ENCODE data around the gene WDR53.
"Not testable (repeated sequence)": the region's sequence is repeated elsewhere in the genome, so short reads cannot be mapped to it uniquely, and the experiment has no call there.

The WDR53 gene

DNA sequence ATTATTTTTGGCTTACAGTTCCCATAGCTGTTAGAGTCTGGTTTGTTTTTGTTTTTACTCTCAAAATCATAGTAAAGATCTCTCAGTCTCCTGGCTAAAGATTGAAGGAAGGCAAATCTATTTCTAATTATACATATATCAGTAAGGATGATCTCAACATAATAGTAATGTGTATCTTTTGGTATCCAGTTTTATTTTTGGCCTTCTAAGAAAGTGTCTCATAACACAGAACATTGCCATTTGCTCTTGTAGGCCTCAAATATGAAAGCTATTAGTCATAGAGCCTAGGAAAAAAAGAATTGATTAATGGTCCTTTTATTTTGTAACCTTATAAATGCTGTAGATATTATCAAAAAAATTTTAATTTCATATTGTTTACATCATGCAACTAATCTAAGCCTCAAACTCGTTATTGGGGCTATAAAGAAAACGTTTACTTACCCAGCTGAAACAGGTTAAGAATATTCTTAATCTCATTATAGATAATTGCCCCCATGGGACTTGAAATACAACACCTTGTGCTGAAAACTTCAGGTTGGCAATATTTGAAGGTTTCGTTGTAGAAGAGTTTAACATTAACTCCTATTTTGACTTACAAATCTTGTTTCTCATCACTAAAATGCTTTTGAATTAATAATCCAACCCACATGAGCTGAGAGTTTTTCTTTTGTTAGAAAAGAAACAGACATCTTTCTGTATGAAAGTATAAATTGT lies 16.8 kb upstream of the WDR53 start:
- Histone ChIP-seq H3K4me3 (ENCODE audit: severe bottlenecking) (no peak overlapping the region), H3K36me3 (ENCODE audit: low read depth) (peaks cover 59% of the 10 kb centered on the region), H3K9me3 (ENCODE audit: severe bottlenecking) (no peaks in the 10 kb centered on the region), H3K27ac (ENCODE audit: poor library complexity, severe bottlenecking) (no peak overlapping the region), H3K4me1 (ENCODE audit: insufficient read depth, poor library complexity, severe bottlenecking) (no peaks in the 10 kb centered on the region), H3K27me3 (ENCODE audit: insufficient read depth, poor library complexity, severe bottlenecking) (no peaks in the 10 kb centered on the region)
- no peak for DNase-seq (ENCODE audit: low spot score)
- TF ChIP-seq, protein P1, sequence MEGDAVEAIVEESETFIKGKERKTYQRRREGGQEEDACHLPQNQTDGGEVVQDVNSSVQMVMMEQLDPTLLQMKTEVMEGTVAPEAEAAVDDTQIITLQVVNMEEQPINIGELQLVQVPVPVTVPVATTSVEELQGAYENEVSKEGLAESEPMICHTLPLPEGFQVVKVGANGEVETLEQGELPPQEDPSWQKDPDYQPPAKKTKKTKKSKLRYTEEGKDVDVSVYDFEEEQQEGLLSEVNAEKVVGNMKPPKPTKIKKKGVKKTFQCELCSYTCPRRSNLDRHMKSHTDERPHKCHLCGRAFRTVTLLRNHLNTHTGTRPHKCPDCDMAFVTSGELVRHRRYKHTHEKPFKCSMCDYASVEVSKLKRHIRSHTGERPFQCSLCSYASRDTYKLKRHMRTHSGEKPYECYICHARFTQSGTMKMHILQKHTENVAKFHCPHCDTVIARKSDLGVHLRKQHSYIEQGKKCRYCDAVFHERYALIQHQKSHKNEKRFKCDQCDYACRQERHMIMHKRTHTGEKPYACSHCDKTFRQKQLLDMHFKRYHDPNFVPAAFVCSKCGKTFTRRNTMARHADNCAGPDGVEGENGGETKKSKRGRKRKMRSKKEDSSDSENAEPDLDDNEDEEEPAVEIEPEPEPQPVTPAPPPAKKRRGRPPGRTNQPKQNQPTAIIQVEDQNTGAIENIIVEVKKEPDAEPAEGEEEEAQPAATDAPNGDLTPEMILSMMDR (IDR thresholded peaks at IDR 0.05; ENCODE audit: poor library complexity, severe bottlenecking) = no peak
- ATAC-seq (ENCODE audit: low read depth) = no peak

DNA sequence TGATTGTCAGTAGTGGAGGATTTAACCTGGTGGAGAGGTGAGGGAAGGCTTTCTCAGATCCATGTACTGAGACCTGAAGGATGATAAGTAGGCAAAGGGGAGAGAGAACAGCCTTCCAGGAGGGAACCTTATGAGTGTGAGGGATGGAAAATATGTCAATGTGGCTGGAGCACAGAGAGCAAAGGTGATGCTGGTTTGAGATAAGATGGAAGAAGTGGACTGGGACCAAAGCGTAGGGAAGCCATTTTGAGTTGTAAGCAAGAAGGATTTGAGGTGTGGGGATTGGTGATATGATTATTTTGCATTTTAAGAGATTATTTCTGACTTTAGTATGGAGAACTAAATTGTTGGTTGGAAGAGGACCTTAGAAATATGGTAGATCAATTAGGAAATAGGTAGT lies 4.0 kb upstream of the WDR53 start:
- Histone ChIP-seq H3K9me3 (ENCODE audit: severe bottlenecking) (no peaks in the 10 kb centered on the region), H3K36me3 (ENCODE audit: low read depth) (peaks cover 23% of the 10 kb centered on the region), H3K27me3 (ENCODE audit: insufficient read depth, poor library complexity, severe bottlenecking) (no peaks in the 10 kb centered on the region), H3K4me1 (ENCODE audit: insufficient read depth, poor library complexity, severe bottlenecking) (peaks cover 10% of the 10 kb centered on the region), H3K27ac (ENCODE audit: poor library complexity, severe bottlenecking) (no peak overlapping the region), H3K4me3 (ENCODE audit: severe bottlenecking) (no peak overlapping the region)
- TF ChIP-seq, protein P1 (IDR thresholded peaks at IDR 0.05; ENCODE audit: poor library complexity, severe bottlenecking) = no peak
- ATAC-seq (ENCODE audit: low read depth) = no peak
- no peak for DNase-seq (ENCODE audit: low spot score)

DNA sequence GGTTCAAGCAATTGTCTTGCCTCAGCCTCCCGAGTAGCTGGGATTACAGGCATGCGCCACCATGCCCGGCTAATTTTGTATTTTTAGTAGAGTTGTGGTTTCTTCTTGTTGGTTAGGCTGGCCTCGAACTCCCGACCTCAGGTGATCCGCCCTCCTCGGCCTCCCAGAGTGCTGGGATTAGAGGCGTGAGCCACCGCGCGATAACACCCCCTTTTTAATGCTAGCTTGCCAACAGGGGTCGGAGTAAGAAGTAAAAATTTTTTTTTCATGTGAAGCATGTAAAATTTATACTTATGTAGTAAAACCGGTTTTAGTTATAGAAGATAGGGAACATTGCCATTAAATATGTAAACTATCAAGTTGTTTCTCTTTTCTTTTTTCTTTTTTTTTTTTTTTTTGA lies 2.0 kb upstream of the WDR53 start:
- Histone ChIP-seq H3K4me1 (ENCODE audit: insufficient read depth, poor library complexity, severe bottlenecking) (peaks cover 16% of the 10 kb centered on the region), H3K36me3 (ENCODE audit: low read depth) (peaks cover 22% of the 10 kb centered on the region)
- not testable (repeated sequence) for H3K27me3 ChIP-seq (ENCODE audit: insufficient read depth, poor library complexity, severe bottlenecking); H3K4me3 ChIP-seq (ENCODE audit: severe bottlenecking); ATAC-seq (ENCODE audit: low read depth); H3K9me3 ChIP-seq (ENCODE audit: severe bottlenecking); H3K27ac ChIP-seq (ENCODE audit: poor library complexity, severe bottlenecking); DNase-seq (ENCODE audit: low spot score)

DNA sequence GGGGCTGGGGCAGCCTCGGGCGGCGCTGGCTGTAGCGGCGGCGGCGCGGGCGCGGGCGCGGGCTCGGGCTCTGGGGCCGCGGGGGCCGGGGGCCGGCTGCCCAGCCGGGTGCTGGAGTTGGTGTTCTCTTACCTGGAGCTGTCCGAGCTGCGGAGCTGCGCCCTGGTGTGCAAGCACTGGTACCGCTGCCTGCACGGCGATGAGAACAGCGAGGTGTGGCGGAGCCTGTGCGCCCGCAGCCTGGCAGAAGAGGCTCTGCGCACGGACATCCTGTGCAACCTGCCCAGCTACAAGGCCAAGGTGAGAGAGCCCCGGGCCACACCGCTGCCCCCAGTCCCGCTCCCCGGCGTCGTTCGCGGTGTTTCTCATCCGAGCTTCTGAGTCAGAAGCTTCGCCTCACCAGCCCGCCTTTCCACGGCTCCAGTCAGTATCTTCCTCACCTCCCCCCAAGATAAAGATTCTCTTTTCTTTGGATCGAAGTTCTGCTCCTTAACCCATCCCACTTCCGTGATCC lies 706 bp upstream of the WDR53 start:
- no peaks in the 10 kb centered on the region for H3K27me3 ChIP-seq (ENCODE audit: insufficient read depth, poor library complexity, severe bottlenecking)

DNA sequence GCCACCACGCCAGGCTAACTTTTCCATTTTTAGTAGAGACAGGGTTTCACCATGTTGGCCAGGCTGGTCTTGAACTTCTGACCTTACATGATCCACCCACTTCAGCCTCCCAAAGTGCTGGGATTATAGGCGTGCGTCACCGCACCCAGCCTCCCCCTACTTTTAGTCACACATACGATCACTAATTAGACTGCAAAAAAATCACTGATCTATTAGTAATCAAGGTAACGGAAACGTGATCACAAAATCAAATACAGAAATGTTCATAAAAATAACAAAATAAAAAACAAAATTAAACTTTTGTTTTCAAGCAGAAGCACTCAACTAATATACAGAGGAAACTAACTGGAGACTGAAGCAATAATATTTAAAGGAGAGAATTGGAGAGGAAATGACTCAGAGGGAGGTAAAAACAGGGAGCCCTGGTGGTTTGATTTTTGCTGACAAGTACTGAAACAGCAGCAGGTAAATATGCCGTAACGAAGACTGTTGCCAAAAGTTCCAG lies 4.6 kb downstream of the WDR53 start:
- Histone ChIP-seq H3K36me3 (ENCODE audit: low read depth) (peaks cover 23% of the 10 kb centered on the region), H3K9me3 (ENCODE audit: severe bottlenecking) (no peaks in the 10 kb centered on the region), H3K4me3 (ENCODE audit: severe bottlenecking) (no peak overlapping the region), H3K27ac (ENCODE audit: poor library complexity, severe bottlenecking) (peak overlapping the region; percentile 83), H3K4me1 (ENCODE audit: insufficient read depth, poor library complexity, severe bottlenecking) (peaks cover 22% of the 10 kb centered on the region), H3K27me3 (ENCODE audit: insufficient read depth, poor library complexity, severe bottlenecking) (no peaks in the 10 kb centered on the region)
- TF ChIP-seq, protein P1 (IDR thresholded peaks at IDR 0.05; ENCODE audit: poor library complexity, severe bottlenecking) = no peak
- DNase-seq (ENCODE audit: low spot score) = no peak
- peak; percentile 59 for ATAC-seq (ENCODE audit: low read depth)

More for the DNA sequence above, 706 bp upstream of the WDR53 start:
- Histone ChIP-seq H3K36me3 (ENCODE audit: low read depth) (peaks cover 22% of the 10 kb centered on the region), H3K9me3 (ENCODE audit: severe bottlenecking) (no peaks in the 10 kb centered on the region), H3K27ac (ENCODE audit: poor library complexity, severe bottlenecking) (peak overlapping the region; percentile 66), H3K4me3 (ENCODE audit: severe bottlenecking) (peak overlapping the region; percentile 96), H3K4me1 (ENCODE audit: insufficient read depth, poor library complexity, severe bottlenecking) (peaks cover 20% of the 10 kb centered on the region)
- peak; percentile 59 for ATAC-seq (ENCODE audit: low read depth)
- DNase-seq (ENCODE audit: low spot score) = peak; percentile 64
- TF ChIP-seq, protein P1 (IDR thresholded peaks at IDR 0.05; ENCODE audit: poor library complexity, severe bottlenecking) = no peak
